ENCODE results near the gene CDK4.
A peak's percentile ranks its signal among the peaks of the same experiment; 100 is the strongest.

The CDK4 gene

DNA sequence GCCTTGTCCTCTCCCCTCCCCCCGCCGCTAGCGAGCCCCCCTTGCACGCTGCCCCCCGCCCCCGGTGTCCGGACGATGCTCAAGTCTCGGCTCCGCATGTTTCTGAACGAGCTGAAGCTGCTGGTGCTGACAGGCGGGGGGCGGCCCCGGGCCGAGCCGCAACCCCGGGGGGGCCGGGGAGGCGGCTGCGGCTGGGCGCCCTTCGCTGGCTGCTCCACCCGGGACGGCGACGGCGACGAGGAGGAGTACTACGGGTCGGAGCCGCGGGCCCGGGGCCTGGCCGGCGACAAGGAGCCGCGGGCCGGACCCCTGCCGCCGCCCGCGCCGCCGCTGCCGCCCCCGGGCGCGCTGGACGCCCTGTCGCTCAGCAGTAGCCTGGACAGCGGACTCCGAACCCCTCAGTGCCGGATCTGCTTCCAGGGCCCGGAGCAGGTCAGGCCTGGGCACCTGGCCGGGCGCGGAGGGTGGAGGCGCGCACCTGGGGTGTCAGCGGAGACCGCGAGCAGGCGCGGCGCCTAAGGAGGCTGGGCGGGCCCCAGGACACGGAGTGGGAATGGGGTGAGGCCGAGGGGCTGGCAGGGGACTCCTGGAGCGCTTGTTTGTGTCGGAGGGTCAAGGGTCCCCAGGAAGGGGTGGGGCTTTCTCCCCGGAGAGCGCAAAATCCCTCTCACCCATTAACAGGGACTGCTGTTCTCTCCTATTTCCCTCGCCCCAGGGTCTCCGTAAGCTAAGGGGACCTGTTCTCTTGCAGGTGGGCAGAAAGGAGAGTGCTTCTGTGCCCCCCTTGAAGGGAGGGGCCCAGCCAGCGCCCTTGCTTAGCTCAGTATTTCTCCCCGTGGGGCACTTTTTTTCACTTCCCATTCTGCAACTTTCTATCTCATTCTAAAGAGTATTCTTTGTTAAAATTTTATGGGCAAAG, 3.6 kb upstream of the CDK4 start:
- DNase-seq = no peak

DNA sequence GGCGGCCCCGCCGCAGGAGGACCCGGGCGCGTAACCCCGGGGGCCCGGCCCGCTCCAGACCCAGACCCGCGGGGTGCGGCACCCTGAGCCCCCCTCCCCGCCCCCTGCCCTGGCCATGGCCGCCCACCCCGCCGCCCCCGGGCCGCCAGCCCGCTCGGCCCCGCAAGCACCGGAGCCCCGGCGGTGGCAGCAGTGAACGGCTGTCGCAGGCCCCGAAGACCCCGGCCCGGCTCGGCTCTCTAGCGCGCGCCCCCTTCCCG, 3.0 kb upstream of the CDK4 start:
- no peak for DNase-seq

DNA sequence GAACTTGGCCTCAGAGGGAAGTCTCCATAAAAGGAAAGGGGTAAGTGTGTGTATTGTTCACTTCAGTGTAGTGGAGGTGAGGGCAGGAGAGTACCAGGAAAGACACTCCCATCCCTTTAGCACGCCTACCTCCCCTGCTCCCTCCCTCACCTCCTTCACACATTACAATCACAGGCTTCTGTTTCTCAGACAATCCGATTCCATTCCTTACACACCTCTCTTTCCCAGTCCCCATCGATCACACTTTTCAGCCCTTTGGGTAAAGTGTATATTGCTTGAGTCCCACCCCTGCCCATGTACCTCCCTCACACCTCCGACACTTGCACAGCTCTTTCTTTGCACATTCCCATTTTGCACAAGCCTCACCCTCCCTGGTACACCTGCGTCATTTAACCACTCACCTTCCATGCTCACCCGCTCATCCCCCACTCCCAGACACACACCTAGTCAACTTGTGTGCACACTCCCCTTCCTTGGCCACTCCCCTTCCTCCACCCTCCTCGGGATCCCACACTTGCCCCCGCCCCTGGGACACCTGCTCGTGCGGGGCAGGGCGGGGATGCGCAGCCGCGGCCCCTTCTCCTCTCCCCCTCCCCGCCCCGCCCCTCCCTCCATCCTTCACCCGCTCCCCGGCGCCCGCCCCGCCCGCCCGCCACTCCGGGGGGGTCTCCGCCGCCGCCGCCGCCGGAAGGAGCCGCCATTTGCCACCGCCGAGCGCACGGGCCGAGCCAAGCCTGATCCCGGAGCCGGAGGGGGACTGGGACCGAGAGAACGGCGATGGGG, 2.5 kb upstream of the CDK4 start, which contains the start of gene MARCHF9:
MARCHF9 (plus strand) TSS at position 693 of the 783 bp plus-strand sequence. CDS start 426 bp downstream, outside the sequence.
- peak; percentile 37 for DNase-seq

DNA sequence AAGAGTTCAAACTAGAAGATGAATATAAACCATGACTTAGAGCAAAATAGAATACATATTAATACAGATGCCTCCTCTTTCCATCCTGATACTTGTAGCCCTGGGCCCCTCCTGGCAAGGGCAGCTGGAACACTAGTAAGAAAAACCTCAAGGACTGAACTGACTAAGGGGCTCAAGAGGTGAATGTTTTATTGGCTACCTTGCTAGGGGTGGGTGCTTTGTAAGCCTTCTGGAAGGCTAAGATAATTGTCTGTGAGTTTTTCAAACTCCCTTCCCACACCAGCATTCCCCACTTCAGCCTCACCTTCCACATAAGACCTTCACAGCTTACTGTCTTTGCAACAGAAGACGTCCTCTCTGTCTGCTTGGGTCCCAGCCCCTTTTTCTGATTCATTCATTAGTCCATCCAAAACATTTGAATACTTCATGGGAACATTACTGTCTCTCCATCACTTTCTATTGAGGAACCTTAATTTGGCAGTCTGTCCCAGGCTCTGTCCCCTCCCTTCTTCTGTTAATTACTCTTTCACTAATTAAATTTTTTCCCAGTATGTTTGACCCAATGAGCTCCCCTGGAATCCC, 1.7 kb upstream of the CDK4 start:
- DNase-seq = no peak

- no peak for DNase-seq
These were observed 524 bp upstream of the CDK4 start for GRCh38 chr12:57752668-57753000.

DNA sequence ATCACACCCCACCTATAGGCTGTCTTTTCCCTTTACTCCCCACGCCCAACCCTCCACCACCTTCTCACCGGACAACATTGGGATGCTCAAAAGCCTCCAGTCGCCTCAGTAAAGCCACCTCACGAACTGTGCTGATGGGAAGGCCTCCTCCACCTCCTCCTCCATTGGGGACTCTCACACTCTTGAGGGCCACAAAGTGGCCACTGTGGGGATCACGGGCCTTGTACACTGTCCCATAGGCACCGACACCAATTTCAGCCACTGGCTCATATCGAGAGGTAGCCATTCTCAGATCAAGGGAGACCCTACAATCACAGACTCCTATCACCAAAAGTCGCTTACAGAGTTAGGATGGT, 700 bp downstream of the CDK4 start:
- DNase-seq = no peak

DNA sequence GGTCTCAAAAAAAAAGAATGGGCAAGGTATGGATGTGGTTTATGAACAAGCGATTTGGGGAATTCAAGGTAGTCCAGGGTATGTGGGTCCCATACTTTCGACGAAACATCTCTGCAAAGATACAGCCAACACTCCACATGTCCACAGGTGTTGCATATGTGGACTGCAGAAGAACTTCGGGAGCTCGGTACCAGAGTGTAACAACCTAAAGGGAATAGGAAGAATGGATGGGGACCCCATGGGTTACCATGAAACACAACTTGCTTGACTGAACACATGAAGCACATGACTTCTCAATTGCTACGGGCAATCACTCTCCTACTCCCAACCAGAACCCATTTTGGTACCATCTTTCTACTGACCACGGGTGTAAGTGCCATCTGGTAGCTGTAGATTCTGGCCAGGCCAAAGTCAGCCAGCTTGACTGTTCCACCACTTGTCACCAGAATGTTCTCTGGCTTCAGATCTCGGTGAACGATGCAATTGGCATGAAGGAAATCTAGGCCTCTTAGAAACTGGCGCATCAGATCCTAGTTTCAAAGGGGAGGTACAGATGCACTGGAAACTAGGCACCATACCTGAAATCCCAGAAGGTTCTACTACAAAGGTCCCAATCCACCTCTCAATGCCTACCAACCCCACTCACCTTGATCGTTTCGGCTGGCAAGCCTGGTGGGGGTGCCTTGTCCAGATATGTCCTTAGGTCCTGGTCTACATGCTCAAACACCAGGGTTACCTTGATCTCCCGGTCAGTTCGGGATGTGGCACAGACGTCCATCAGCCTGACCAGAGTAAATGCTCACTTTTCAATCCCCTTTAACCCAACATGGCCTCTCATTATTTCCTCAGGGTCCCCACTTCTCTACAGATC, 1.3 kb downstream of the CDK4 start:
- DNase-seq = no peak

DNA sequence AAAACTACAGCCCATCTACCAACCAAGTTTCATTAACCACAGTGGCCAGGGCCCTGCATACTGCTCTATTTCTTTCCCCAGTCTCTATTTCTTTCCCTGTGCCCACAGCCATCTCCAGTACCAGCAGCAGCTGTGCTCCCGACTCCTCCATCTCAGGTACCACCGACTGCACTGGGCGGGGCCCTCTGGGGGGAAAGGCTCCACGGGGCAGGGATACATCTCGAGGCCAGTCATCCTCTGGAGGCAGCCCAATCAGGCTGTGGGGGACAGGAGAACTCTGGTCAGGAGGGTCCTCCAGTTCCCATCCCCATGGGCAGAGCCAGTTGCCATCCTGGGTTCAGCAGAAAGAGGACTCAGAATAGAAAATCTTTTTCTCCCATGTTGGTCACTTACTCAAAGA, 3.0 kb downstream of the CDK4 start:
- no peak for DNase-seq

DNA sequence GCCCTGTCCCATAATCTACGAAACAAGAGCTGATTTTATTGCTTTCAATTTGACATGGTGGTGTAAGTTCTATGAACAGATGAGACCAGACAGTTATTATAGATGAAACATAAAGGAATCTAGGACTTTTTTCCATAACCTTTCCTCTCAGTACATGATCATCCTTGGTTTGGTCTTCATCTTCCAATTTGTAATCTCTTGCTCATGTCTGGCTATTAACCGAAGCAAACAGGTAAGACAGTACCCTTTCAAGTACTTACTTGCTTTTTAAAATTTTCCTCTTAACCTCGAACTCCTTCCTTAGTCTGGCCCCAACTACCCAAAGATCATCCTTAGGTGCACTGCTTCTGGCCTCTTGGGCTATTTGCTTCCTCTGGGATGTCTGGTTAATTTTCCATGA, 6.1 kb downstream of the CDK4 start:
- no peak for DNase-seq

DNA sequence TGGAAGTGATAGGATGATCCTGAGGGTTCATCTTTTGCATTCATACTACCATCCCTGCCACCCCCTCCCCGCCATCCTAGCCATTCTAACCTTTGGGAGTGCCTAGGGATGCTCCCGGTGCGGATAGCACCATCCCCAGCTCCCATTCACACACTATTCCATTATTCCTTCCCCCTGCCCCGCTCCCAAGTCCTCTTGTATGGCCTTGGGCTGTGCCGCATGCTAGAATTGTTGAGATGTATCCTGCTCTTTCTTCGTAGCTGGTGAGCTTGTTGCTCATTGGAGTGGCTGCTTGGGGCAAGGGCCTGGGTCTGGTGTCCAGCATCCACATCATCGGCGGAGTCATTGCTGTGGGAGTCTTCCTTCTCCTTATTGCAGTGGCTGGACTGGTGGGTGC, 6.6 kb downstream of the CDK4 start:
- no peak for DNase-seq

- peak; percentile 90 for DNase-seq
These were observed 7.2 kb downstream of the CDK4 start, which contains the start of gene TSPAN31 for GRCh38 chr12:57744777-57745484. Gene TSPAN31 (plus strand): TSS chr12:57745039. CDS start chr12:57745155, 116 bp downstream.

GRCh38 chr12:57744194-57744776, 7.8 kb downstream of the CDK4 start:
- no peak for DNase-seq

DNA sequence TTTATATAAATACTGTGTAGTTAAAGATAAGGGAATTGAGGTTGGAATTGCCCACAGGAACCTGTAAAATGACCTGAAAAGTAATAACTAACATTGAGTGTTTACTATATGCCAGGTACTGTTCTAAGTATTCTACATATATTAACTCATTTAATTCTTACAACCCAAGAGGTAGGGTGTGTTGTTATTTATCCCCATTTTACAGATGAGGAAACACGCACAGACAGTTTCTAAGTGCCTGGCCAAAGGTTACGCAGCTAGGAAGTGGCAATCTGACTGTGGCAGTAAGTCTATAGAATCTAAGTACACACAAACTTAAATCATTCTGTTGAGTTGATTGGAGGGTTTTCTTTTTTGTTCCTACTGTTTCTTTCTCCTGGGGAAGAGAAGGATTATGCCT, 8.3 kb downstream of the CDK4 start:
- DNase-seq = no peak

- DNase-seq = no peak
These were observed 10.0 kb downstream of the CDK4 start for GRCh38 chr12:57741844-57742738.

GRCh38 chr12:57741413-57741789, 10.7 kb downstream of the CDK4 start:
- DNase-seq = no peak

GRCh38 chr12:57740656-57741412, 11.3 kb downstream of the CDK4 start:
- DNase-seq = no peak

- no peak for DNase-seq
These were observed 12.1 kb downstream of the CDK4 start for GRCh38 chr12:57739914-57740538.

- no peak for DNase-seq
These were observed 12.7 kb downstream of the CDK4 start for GRCh38 chr12:57739387-57739786.

GRCh38 chr12:57738661-57739237, 13.4 kb downstream of the CDK4 start, which contains the start of gene AGAP2:
Gene AGAP2 (minus strand): TSS chr12:57738742. CDS start chr12:57738246, 496 bp downstream.
- peak; percentile 9 for DNase-seq
